HG03060 (cell line): ENCODE data around the gene CARD18.

Experiments used
- ATAC-seq: cut with Tn5 transposase; IDR thresholded peaks from one replicate; pipeline ENCODE4 v1.9.1; 2021; ENCODE audit warnings: low read depth, moderate number of reproducible peaks; ENCODE audit not compliant: unreplicated experiment

The CARD18 gene

GRCh38 chr11:105139669-105140068 lies at the start of gene CARD18:
CARD18 (minus strand) TSS chr11:105139769; CDS start chr11:105139726, 43 bp downstream.
- ATAC-seq, result no peak

- ATAC-seq, result no peak
These were observed 44.4 kb upstream of the CARD18 start for GRCh38 chr11:105183987-105184386.

GRCh38 chr11:105183426-105183825 lies 43.9 kb upstream of the CARD18 start:
- ATAC-seq, result no peak

GRCh38 chr11:105181521-105181920 lies 42.0 kb upstream of the CARD18 start:
- no peak for ATAC-seq

- ATAC-seq, result no peak
These were observed 41.5 kb upstream of the CARD18 start for GRCh38 chr11:105181100-105181499.

- no peak for ATAC-seq
These were observed 40.1 kb upstream of the CARD18 start for GRCh38 chr11:105179542-105180278.

- ATAC-seq, result no peak
These were observed 38.1 kb upstream of the CARD18 start for GRCh38 chr11:105177658-105178057.

GRCh38 chr11:105168457-105168856 lies 28.9 kb upstream of the CARD18 start:
- no peak for ATAC-seq

GRCh38 chr11:105167244-105167643 lies 27.7 kb upstream of the CARD18 start:
- no peak for ATAC-seq

- ATAC-seq, result no peak
These were observed 24.6 kb upstream of the CARD18 start for GRCh38 chr11:105164208-105164607.

GRCh38 chr11:105162506-105162905 lies 22.9 kb upstream of the CARD18 start:
- no peak for ATAC-seq

- no peak for ATAC-seq
These were observed 18.9 kb upstream of the CARD18 start for GRCh38 chr11:105158436-105158835.

GRCh38 chr11:105156720-105157119 lies 17.2 kb upstream of the CARD18 start:
- ATAC-seq, result no peak

GRCh38 chr11:105156231-105156630 lies 16.7 kb upstream of the CARD18 start:
- no peak for ATAC-seq

GRCh38 chr11:105155679-105156078 lies 16.1 kb upstream of the CARD18 start:
- ATAC-seq, result no peak

GRCh38 chr11:105153392-105153791 lies 13.8 kb upstream of the CARD18 start:
- no peak for ATAC-seq

GRCh38 chr11:105152560-105152959 lies 13.0 kb upstream of the CARD18 start:
- no peak for ATAC-seq

- no peak for ATAC-seq
These were observed 12.5 kb upstream of the CARD18 start for GRCh38 chr11:105152021-105152512.

GRCh38 chr11:105149477-105149876 lies 9.9 kb upstream of the CARD18 start:
- ATAC-seq, result no peak

- ATAC-seq, result no peak
These were observed 8.7 kb upstream of the CARD18 start for GRCh38 chr11:105148241-105148640.

GRCh38 chr11:105144887-105145286 lies 5.3 kb upstream of the CARD18 start:
- no peak for ATAC-seq

GRCh38 chr11:105142167-105142566 lies 2.6 kb upstream of the CARD18 start:
- no peak for ATAC-seq
